ENCODE measurements around the gene PRRT1.
"Not testable (repeated sequence)": the region's sequence is repeated elsewhere in the genome, so short reads cannot be mapped to it uniquely, and the experiment has no call there.

Gene PRRT1

DNA sequence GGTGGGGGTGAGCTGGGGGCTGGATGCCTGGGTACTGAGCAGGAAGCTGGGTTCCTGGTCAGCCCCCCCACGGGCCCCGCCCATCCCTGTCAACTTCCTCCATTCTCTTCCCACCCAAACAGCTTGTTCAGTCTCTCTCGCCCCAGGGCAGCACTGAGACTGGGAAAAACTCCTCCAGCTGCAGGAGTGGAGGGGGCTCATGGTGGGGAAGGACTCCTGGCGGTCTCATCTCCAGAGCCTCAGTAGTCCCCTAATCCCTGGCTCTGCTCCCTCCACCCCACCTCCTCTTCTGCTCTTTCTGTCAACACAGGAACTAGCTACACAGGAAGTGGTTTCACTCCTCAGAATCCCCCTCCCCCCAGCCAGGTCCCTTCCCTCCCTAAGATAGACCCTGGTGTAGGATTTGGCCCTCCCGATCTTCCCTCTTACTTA is 40.9 kb upstream of the PRRT1 start, which contains the start of gene GPSM3:
TSS of gene GPSM3 (minus strand) at position 36 of the 432 bp plus-strand sequence. CDS start 130 bp downstream, outside the sequence.
- DNase-seq (ENCODE audit: insufficient read length) (no peak), FAIRE-seq (peak; percentile 77)
- TF ChIP-seq POLR2A (IDR thresholded peaks at IDR 0.05; ENCODE audit: low read depth, low read length) (no peak), POLR2AphosphoS5 (IDR thresholded peaks at IDR 0.05; ENCODE audit: low read depth, low read length) (no peak), TAF1 (IDR thresholded peaks at IDR 0.05; ENCODE audit: borderline replicate concordance, low read depth, low read length) (no peak)

DNA sequence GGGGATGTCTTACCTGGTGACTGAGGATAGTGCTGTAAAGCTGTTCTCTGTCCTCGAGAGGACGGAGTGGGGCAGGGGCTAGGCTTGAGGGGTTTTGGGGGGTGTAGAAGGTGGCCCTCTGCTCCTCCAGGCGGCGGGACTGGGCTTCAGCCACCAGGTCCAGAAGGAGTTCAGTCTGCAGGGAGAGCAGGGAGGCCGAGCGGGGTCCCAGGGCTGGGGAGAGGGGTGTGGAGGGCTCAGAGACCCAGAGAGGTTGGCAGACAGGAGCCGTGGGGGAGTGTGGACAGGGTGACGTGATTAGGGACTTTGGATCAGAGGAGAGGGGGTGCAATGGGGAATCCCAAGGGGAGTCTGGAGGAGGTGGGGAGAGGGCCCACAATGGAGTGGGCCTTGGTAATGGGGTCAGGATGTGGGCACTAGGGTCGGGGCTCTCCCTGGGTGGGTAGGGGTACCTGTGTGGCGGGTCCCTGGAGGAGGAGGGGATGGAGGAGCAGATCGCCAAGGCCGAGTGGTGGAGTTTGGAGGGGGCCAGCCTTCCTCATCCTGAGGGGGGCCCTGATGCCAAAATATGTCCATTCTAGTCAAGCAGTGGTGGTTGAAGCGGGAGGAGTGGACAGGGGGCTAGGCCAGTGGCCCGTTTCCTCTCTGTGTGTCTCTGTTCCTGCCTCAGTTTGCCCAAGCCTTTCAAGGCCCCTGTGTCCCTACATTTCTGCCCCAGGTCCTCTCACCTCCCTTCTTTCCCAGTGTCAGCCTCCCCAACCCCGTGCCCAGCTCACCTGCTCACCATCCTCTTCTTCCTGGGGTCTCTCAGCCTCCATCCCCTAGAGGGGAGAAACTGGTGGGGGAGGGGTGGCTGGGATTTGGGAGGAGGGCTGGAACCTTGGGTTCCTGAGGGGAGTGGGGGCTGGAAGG is 40.2 kb upstream of the PRRT1 start:
- DNase-seq (ENCODE audit: insufficient read length) (no peak), FAIRE-seq (no peak)
- no peak for TF ChIP-seq TAF1 (IDR thresholded peaks at IDR 0.05; ENCODE audit: borderline replicate concordance, low read depth, low read length)
- TF ChIP-seq POLR2A (IDR thresholded peaks at IDR 0.05; ENCODE audit: low read depth, low read length), result no peak
- TF ChIP-seq POLR2AphosphoS5 (IDR thresholded peaks at IDR 0.05; ENCODE audit: low read depth, low read length), result peak; percentile 54; the same call in 1 of the 2 replicates

DNA sequence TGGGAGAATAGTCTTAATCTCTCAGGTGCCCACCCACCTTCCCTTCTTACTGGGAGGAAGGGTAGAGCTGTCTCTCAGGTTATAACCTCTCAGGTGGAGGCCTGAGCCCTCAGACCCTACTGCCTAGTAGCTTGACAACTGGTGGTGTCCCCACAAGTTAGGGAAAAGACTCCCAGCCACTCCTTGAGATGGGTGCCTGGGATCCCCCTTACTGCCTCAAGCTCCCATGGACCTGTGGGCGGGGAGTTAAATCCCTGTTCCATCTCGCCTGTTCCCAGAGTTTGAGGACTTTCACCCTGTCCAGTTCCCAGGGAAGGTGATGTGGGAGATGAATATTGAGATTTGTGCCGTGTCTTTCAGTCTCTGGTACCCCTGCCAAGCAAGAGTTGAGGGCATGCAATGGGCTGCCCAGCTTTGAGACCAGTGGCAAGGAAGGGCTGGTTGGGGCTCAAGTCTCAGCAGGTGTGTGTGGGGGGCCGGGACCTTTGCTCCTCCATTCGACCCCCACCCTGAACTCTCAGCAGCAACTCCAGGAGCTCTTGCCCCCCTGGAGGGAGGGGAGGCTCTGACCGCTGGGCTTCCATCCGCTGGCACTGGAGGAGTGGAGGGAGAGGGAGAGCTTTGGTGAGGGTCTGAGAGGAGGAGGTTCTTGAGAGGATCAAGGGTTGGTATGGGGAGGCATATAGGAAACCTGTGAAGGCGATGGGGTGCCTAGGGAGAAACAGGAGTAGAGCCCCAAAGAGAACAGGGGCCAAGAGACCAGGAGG is 39.4 kb upstream of the PRRT1 start:
- TF ChIP-seq TAF1 (IDR thresholded peaks at IDR 0.05; ENCODE audit: borderline replicate concordance, low read depth, low read length) (no peak), POLR2A (IDR thresholded peaks at IDR 0.05; ENCODE audit: low read depth, low read length) (no peak), POLR2AphosphoS5 (IDR thresholded peaks at IDR 0.05; ENCODE audit: low read depth, low read length) (no peak)
- FAIRE-seq, result peak; percentile 36
- no peak for DNase-seq (ENCODE audit: insufficient read length)

DNA sequence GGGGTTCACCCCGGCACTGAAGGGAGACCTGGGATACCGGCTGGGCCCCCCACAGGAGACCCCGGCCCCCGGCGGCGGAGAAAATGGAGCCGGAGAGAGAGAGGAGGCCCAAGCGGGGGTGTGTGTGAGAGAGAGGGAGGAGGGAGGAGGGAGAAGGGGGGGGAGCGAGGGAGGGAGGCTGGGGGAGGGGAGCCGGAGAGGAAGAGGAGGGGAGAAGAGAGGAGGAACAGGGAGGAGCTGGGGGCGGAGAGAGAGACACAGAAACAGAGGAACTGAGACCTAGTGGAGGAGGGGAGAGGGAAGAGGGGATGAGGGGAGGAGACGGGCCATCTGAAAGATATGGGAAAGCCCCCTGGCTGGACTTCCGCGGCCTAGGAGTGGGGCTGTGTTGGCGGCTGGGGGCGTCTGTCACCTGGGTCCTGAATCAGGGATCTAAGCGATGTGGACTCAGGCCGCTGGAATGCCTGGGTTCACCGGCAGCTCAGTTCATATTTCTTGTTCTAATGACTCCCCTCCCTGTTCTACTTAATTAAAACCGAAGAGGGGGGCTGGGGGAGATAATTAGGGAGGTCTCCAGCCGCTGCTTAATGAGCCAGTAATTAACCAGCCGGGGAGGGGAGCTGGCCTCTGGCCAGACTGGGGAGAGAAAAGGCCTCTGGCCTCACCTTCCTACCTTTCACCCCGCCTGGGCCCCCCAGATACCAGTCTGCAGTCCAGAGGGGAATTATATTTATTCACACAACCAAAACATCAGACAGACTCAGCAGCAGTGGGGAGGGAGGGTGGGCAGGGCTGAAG is 38.5 kb upstream of the PRRT1 start, which contains the start of gene PBX2:
TSS of gene PBX2 (minus strand) at position 149 of the 798 bp plus-strand sequence. CDS start 287 bp downstream, outside the sequence.
- FAIRE-seq, result peak; percentile 87
- peak; percentile 85 for DNase-seq (ENCODE audit: insufficient read length)
- TF ChIP-seq TAF1 (IDR thresholded peaks at IDR 0.05; ENCODE audit: borderline replicate concordance, low read depth, low read length), result no peak
- peak; percentile 48; the same call in 1 of the 2 replicates for TF ChIP-seq POLR2AphosphoS5 (IDR thresholded peaks at IDR 0.05; ENCODE audit: low read depth, low read length)
- peak; percentile 60 for TF ChIP-seq POLR2A (IDR thresholded peaks at IDR 0.05; ENCODE audit: low read depth, low read length)

DNA sequence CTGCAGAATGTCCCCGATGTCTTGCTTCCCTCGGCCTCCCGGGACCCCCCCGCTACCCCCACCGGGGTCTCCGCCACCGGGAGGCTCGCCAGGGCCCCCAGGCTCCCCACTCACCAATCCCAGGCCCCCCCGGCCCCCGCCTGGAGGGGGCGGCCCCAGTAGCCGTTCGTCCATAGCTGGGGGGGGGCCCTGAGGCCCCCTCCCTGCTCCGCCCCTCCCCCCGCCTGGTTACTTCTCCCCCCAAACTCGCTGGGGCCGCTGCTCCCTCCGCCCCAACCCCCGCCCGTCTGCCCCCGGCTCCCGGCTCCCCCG is 38.0 kb upstream of the PRRT1 start:
- TF ChIP-seq TAF1 (IDR thresholded peaks at IDR 0.05; ENCODE audit: borderline replicate concordance, low read depth, low read length), result no peak
- no peak for TF ChIP-seq POLR2A (IDR thresholded peaks at IDR 0.05; ENCODE audit: low read depth, low read length)
- TF ChIP-seq POLR2AphosphoS5 (IDR thresholded peaks at IDR 0.05; ENCODE audit: low read depth, low read length), result no peak
- no peak for FAIRE-seq
- DNase-seq (ENCODE audit: insufficient read length), result no peak

DNA sequence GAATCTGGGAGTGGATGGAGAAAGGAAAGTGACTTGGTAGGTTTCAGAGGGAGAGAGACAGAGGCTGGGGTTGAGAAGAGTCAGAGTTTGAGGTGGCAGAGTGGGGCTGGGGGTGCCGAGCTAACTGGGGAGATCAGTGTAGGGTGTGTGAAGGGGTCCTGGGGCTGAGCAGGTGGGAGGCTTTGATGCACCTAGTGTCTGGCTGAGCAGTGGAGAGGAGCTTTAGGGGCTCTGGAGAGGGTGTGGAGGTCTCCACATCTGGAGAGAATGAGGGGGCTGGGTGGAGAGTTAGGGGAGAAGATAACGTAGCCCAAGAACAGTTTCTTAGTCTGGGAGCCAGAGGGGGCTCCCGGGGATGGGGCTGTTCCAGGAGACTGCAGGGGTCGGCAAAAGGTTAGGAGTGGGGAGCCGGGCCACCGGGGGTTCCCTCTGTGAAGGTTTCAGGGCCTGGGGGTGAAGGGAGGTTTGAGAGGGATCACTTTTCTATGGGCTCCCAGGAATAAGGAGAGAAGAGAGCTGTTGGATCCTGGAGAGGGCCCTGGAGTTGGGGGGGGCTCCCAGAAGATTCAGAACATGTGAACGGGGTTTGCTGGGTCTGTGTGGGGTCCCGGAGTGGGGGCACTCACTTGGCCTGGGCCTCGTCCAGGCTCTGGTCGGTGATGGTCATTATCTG is 37.5 kb upstream of the PRRT1 start:
- FAIRE-seq, result no peak
- no peak for DNase-seq (ENCODE audit: insufficient read length)
- no peak for TF ChIP-seq POLR2AphosphoS5 (IDR thresholded peaks at IDR 0.05; ENCODE audit: low read depth, low read length)
- TF ChIP-seq TAF1 (IDR thresholded peaks at IDR 0.05; ENCODE audit: borderline replicate concordance, low read depth, low read length), result no peak
- TF ChIP-seq POLR2A (IDR thresholded peaks at IDR 0.05; ENCODE audit: low read depth, low read length), result no peak

DNA sequence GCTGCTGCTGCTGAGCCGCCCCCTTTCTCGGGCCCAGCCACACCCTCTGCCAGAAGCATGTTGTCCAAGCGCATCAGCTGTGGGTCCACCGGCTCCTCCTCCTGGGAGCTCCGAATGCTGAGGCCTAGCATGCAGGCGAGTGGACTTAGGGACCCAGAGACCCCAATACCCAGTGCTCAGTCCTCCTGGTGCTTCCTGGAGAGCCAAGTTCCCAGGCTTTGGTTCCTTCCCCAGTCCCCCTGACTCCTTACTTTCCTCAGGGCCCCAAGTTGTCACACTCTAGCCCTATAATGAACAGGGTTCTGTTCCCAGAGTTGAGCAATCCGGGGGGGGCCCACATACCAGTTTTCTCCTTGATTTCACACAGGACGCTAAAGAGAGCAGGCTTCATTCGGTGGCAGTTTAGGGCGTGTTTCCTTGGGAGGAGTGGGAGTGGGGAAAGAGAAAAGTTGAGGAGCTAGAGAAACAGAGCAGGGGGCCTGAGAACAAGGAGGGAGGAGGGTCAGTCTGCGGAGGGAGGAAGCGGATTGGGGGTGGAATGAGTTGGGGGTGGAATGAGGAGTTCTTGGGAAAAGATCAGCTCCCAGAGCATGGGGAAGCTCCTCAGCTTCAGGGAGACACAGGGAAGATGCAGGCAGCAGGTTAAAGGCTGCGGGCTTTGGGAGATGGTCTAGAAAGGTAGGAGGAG is 36.8 kb upstream of the PRRT1 start:
- DNase-seq (ENCODE audit: insufficient read length) (no peak), FAIRE-seq (no peak)
- TF ChIP-seq TAF1 (IDR thresholded peaks at IDR 0.05; ENCODE audit: borderline replicate concordance, low read depth, low read length), result no peak
- no peak for TF ChIP-seq POLR2AphosphoS5 (IDR thresholded peaks at IDR 0.05; ENCODE audit: low read depth, low read length)
- TF ChIP-seq POLR2A (IDR thresholded peaks at IDR 0.05; ENCODE audit: low read depth, low read length), result no peak

DNA sequence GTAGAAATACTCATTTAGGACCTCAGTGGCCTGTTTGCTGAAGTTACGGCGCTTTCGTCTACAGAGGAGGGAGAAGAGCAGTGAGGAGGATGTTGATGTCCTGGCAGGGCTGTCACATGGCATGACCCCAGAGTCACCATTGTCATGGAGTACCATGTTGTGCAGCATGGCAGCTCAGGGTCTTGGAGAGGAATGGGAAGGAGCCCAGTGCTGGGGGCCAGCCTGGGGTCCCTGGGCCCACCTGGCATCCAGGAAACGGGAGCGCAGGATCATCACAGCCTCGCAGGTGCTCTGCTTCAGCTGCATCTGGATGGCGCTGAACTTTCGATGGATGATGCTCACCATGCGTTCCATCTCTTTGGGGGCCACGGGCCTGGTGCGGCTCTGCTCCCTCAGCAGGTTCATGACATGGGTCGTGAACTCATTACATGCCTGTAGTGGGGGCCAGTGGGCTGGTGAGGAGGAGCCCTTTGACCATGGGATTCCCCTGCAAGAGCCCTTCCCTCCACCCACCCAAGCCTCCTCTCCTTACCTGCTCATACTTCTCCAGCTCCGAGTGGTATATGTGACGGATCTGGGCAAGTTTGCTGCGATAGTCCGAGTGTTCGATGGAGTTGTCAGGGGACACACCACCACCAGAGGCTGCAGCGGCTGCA is 36.1 kb upstream of the PRRT1 start:
- not testable (repeated sequence) for DNase-seq (ENCODE audit: insufficient read length); FAIRE-seq

DNA sequence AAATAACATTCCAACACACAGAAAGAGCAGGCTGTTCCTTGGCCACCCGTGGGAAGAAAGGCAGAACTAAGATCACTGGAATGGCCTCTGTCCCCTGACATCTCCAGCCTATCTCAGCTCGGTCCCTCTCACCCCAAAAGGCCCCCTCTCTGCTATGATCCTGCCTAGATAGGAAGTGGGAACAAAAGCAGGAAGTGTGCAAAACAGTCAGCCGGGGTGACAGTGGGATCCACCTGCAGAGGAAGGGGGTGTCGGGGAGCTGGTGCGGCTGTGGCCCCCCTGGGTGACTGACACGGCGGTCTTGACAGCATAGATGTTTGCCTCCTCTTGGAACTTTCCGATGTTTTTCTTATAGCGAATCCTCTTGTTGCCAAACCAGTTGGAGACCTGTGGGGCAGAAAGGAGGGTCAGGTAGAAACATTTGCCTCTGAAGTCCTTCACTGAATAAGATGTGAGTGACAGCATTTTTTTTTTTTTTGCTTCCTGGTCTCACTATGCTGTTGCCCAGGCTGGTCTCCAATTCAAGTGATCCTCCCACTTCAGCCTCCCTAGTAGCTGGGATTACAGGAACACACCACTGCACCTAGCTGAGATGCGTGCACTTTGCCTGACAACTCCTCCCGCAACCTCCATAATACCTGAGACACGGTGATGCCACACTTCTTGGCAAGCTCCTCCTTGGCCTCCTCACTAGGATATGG is 35.4 kb upstream of the PRRT1 start:
- DNase-seq (ENCODE audit: insufficient read length) (no peak), FAIRE-seq (no peak)
- TF ChIP-seq POLR2AphosphoS5 (IDR thresholded peaks at IDR 0.05; ENCODE audit: low read depth, low read length) (no peak), TAF1 (IDR thresholded peaks at IDR 0.05; ENCODE audit: borderline replicate concordance, low read depth, low read length) (no peak), POLR2A (IDR thresholded peaks at IDR 0.05; ENCODE audit: low read depth, low read length) (no peak)

DNA sequence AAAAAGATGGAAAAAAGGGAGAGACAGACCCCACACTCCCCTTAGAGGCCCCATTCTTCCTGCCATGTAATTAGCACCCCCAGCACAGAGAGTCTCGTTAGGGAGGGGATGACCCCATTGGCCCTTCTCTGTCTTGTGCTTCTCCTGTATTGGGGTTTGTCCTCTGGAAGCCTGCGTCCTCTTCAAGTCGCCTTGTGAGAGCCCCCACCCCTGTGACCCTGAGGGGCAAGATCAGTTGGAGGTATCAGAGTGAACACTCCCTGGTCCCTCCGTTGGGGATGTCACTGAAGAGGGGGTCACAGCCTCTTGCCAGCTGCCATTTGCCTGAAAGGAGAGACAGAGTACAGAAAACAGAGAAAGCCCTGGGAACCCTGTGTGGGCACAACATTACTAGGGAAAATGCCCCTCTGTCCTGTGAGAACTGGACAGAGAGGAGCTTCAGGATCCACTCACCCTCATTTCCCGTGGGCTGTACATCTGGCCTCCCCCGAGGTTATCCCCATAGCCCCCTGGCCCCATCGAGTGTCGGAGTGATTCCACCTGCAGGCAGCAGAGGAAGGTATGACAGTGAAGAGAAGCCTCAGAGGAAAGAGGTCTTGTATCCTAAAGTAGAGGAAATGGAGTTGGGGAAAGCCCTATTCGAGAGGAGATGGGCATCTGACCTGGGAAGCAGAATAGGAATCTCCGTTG is 34.6 kb upstream of the PRRT1 start:
- FAIRE-seq, result peak; percentile 14
- DNase-seq (ENCODE audit: insufficient read length), result not testable (repeated sequence)

DNA sequence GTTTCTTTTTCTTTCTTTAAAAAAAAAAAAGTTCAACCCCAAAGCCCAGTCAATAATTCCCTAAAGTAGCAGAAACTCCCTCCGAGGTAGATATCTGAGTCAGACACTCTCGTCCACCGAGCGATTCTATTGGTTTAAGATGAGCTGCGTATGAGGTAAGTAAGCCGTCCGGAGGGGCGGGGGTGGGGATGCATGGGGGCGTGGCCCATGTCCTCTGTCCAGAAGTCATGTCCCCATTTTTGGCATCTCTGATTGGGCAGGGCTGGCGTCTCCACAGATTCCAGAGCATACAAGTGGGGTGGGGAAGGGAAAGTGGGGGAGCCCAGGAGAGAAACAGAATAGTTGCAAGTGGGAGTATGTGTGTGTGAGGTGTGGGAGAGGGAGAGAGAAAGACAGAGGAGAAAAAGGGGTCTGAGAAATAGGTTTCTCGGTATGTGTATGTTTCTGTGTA is 34.0 kb upstream of the PRRT1 start:
- not testable (repeated sequence) for DNase-seq (ENCODE audit: insufficient read length)
- FAIRE-seq, result peak; percentile 84

Data from GM12892 (cell line).